Astrocyte (in vitro differentiated cells and primary cell): ENCODE measurements around the gene CDK5RAP1.

ENCODE experiments used
- EZH2 ChIP-seq: IDR thresholded peaks from 2 replicates; pipeline ENCODE4 v1.6.1; 2012; ENCODE audit warnings: mild to moderate bottlenecking, low read length, inconsistent platforms; ENCODE audit not compliant: insufficient read depth
- TF ChIP-seq, protein P1 (sequence below): IDR thresholded peaks from 2 replicates; pipeline ENCODE4 v1.5.1; 2011; ENCODE audit warnings: low read depth, mild to moderate bottlenecking, inconsistent platforms, low read length, moderate library complexity; ENCODE audit not compliant: insufficient read depth

GRCh38 chr20:33404281-33404680 lies 3.0 kb upstream of the CDK5RAP1 start:
- TF ChIP-seq, protein P1, sequence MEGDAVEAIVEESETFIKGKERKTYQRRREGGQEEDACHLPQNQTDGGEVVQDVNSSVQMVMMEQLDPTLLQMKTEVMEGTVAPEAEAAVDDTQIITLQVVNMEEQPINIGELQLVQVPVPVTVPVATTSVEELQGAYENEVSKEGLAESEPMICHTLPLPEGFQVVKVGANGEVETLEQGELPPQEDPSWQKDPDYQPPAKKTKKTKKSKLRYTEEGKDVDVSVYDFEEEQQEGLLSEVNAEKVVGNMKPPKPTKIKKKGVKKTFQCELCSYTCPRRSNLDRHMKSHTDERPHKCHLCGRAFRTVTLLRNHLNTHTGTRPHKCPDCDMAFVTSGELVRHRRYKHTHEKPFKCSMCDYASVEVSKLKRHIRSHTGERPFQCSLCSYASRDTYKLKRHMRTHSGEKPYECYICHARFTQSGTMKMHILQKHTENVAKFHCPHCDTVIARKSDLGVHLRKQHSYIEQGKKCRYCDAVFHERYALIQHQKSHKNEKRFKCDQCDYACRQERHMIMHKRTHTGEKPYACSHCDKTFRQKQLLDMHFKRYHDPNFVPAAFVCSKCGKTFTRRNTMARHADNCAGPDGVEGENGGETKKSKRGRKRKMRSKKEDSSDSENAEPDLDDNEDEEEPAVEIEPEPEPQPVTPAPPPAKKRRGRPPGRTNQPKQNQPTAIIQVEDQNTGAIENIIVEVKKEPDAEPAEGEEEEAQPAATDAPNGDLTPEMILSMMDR = no peak
- no peak for TF ChIP-seq EZH2
